Middle frontal gyrus (tissue), 1 donor: Measurements from ENCODE around the gene CAPN13.

Source experiments
- DNase-seq: peaks from one replicate; pipeline ENCODE4 v3.0.0-alpha.2; 2015; ENCODE audit warnings: low spot score; ENCODE audit errors: extremely low spot score

The CAPN13 gene

GRCh38 chr2:30684516-30684915 is 122.7 kb downstream of the CAPN13 start:
- DNase-seq, result no peak

- no peak for DNase-seq
Observed at GRCh38 chr2:30684026-30684425, 123.2 kb downstream of the CAPN13 start.

DNA sequence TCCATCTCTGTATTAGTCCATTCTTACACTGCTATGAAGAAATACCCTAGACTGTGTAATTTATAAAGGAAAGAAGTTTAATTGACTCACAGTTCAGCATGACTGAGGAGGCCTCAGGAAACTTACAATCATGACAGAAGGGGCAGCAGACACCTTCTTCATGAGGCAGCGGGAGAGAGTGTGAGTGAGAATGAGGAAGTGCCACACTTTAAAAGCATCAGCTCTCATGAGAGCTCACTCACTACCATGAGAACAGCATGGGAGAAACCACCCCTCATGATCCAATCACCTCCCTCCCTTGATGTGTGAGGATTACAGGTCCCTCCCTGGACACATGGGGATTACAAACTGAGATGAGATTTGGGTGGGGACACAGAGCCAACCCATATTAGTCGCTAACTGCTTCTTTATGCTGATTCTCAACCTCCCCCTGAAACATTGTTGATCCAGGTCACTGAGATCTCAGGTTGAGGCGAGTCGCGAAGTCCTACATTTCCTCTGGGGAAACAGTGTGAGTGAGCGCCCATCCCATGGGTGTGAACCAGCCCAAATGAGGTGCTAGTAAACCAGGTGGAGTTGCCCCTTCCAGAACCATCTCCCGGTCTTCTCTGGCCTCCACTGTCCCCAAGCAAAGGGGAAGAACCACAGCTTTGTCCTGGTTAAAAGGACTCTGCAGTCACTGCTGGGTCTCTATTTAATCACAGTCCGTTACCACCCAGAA is 123.8 kb downstream of the CAPN13 start:
- no peak for DNase-seq

GRCh38 chr2:30681022-30681421 is 126.2 kb downstream of the CAPN13 start:
- DNase-seq, result no peak

GRCh38 chr2:30680121-30680520 is 127.1 kb downstream of the CAPN13 start:
- no peak for DNase-seq

DNA sequence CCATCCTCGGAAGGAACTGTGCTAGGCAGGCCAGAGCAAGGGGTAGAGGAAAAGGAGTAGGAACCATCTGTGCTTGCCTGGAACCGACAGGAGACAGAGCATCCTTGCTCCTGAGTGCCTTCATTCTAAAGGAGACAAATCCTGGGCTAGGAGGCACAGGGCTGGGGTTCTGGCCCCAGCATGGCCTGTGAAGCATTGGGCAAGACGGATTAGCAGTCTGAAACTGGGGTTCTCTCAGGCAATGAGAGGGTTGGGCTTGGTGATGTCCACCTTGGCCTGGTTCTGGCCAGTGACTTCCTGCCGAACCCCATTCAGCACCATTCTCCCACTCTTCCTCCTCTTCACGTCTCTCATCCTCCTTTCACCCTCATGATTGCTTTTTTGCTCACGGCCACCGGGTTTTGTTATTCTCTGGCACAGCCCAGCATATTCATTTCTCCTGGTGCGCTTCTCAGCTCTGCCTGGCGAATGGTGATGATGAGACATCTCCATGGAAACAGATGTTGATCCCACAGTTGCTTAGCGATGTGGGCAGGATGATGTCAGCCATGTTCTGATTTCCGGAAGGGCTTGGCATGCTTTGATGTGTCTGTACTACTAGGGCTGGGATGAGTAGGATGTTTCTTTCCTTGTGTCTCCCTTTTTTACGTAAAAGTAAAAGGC is 127.7 kb downstream of the CAPN13 start:
- DNase-seq, result peak; percentile 73

- no peak for DNase-seq
Observed at GRCh38 chr2:30678410-30679137, 128.7 kb downstream of the CAPN13 start.

GRCh38 chr2:30677861-30678385 is 129.3 kb downstream of the CAPN13 start:
- no peak for DNase-seq

DNA sequence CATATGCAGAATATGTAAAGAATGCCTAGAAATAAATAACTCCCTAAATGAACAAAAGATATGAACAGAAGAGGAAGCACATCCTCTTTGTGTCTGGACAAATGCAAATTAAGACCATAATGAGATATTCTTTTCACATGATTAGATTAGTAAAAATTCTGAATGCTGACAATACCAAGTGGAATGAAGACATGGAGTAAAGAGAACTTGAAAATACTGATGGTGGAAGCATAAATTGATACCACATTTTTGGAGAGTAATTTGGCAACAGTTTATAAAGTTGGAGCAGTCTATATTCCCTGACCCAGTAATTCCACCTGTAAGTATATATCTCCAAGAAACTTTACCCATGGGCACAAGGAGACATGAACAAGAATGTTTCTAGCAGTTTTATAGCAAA is 130.0 kb downstream of the CAPN13 start:
- no peak for DNase-seq

GRCh38 chr2:30675758-30676157 is 131.5 kb downstream of the CAPN13 start:
- DNase-seq, result no peak

GRCh38 chr2:30673127-30673526 is 134.1 kb downstream of the CAPN13 start:
- no peak for DNase-seq
